ENCODE data around the gene NFKB2.

The NFKB2 gene

GRCh38 chr10:102451105-102451969 lies 55.8 kb downstream of the NFKB2 start, which contains the start of gene C10orf95:
C10orf95 (minus strand) TSS chr10:102451543; CDS start chr10:102451093, 450 bp downstream.
- no peak for DNase-seq (ENCODE audit: low spot score)
